ENCODE data around the gene TAF5L. TPM values are rescaled to one million over a fixed set of nuclear protein-coding genes. Genes with fewer than 3 reads are reported as not detected.

TAF5L gene
- total and polyA plus RNA-seq, 2 experiments from 2014 or later, result 5.4 to 13.0 TPM

GRCh38 chr1:229672246-229672645 is 46.3 kb upstream of the TAF5L start:
- Histone ChIP-seq H4K20me1 (ENCODE audit: insufficient read depth, poor library complexity, severe bottlenecking) (no peaks in the 10 kb centered on the region), H2AFZ (no peak overlapping the region), H3K4me2 (no peak overlapping the region), H3K27me3 (no peaks in the 10 kb centered on the region), H3K36me3 (replicated peaks; ENCODE audit: insufficient read depth, low read depth) (no peaks in the 10 kb centered on the region), H3K9me2 (replicated peaks; ENCODE audit: insufficient read depth) (no peaks in the 10 kb centered on the region), H3K4me1 (ENCODE audit: insufficient read depth) (no peaks in the 10 kb centered on the region), H3K27ac (no peak overlapping the region), H3K9me3 (ENCODE audit: low read depth) (no peaks in the 10 kb centered on the region), H3K79me2 (no peaks in the 10 kb centered on the region), H3K4me3 (no peak overlapping the region)
- 92% methylated on average over 2 of the region's 2 CpGs for WGBS (ENCODE audit: low lambda C conversion rate, missing lambda C conversion rate)
- TF ChIP-seq EZH2phosphoT487 (IDR thresholded peaks at IDR 0.05; ENCODE audit: low read depth, severe bottlenecking, unreplicated experiment) (no peak), EZH2 (IDR thresholded peaks at IDR 0.05; ENCODE audit: borderline replicate concordance) (no peak)
- TF ChIP-seq, protein P1, sequence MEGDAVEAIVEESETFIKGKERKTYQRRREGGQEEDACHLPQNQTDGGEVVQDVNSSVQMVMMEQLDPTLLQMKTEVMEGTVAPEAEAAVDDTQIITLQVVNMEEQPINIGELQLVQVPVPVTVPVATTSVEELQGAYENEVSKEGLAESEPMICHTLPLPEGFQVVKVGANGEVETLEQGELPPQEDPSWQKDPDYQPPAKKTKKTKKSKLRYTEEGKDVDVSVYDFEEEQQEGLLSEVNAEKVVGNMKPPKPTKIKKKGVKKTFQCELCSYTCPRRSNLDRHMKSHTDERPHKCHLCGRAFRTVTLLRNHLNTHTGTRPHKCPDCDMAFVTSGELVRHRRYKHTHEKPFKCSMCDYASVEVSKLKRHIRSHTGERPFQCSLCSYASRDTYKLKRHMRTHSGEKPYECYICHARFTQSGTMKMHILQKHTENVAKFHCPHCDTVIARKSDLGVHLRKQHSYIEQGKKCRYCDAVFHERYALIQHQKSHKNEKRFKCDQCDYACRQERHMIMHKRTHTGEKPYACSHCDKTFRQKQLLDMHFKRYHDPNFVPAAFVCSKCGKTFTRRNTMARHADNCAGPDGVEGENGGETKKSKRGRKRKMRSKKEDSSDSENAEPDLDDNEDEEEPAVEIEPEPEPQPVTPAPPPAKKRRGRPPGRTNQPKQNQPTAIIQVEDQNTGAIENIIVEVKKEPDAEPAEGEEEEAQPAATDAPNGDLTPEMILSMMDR (IDR thresholded peaks at IDR 0.05; ENCODE audit: poor library complexity), result no peak
- DNase-seq (ENCODE audit: low spot score), result no peak

DNA sequence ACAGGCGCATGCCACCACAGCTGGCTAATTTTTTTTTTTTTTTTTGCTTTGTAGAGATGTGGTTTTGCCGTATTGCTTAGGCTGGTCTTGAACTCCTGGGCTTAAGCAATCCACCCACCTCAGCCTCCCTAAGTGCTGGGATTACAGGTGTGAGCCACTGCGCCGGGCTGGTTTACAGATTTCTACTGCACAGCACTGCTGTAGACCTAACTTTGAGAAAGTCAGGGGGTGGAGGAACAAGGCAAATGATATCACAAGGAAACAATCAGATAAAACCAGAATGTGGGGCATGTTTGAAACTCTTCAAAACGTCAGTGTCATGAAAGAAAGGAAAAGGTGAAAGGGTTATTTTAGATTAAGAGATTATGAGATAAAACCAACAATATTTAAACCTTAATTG is 45.4 kb upstream of the TAF5L start:
- no peak for DNase-seq (ENCODE audit: low spot score)
- no peak overlapping the region for H2AFZ ChIP-seq
- 75% methylated on average over 4 of the region's 5 CpGs for WGBS (ENCODE audit: low lambda C conversion rate, missing lambda C conversion rate)
- H3K36me3 ChIP-seq (replicated peaks; ENCODE audit: insufficient read depth, low read depth), result no peaks in the 10 kb centered on the region
- no peak overlapping the region for H3K4me3 ChIP-seq
- H3K27me3 ChIP-seq, result no peaks in the 10 kb centered on the region
- H4K20me1 ChIP-seq (ENCODE audit: insufficient read depth, poor library complexity, severe bottlenecking), result no peaks in the 10 kb centered on the region
- H3K27ac ChIP-seq, result no peak overlapping the region
- no peaks in the 10 kb centered on the region for H3K4me1 ChIP-seq (ENCODE audit: insufficient read depth)
- no peaks in the 10 kb centered on the region for H3K9me2 ChIP-seq (replicated peaks; ENCODE audit: insufficient read depth)
- H3K79me2 ChIP-seq, result no peaks in the 10 kb centered on the region
- TF ChIP-seq, protein P1 (IDR thresholded peaks at IDR 0.05; ENCODE audit: poor library complexity), result no peak
- TF ChIP-seq EZH2phosphoT487 (IDR thresholded peaks at IDR 0.05; ENCODE audit: low read depth, severe bottlenecking, unreplicated experiment), result no peak
- no peak for TF ChIP-seq EZH2 (IDR thresholded peaks at IDR 0.05; ENCODE audit: borderline replicate concordance)
- H3K4me2 ChIP-seq, result no peak overlapping the region
- no peaks in the 10 kb centered on the region for H3K9me3 ChIP-seq (ENCODE audit: low read depth)

- TF ChIP-seq, protein P1 (IDR thresholded peaks at IDR 0.05; ENCODE audit: poor library complexity), result no peak
- TF ChIP-seq EZH2 (IDR thresholded peaks at IDR 0.05; ENCODE audit: borderline replicate concordance) (no peak), EZH2phosphoT487 (IDR thresholded peaks at IDR 0.05; ENCODE audit: low read depth, severe bottlenecking, unreplicated experiment) (no peak)
- H3K36me3 ChIP-seq (replicated peaks; ENCODE audit: insufficient read depth, low read depth), result no peaks in the 10 kb centered on the region
- 94% methylated on average over 4 of the region's 4 CpGs for WGBS (ENCODE audit: low lambda C conversion rate, missing lambda C conversion rate)
These were observed 43.4 kb upstream of the TAF5L start for GRCh38 chr1:229669333-229669732.

GRCh38 chr1:229666585-229666984 is 40.7 kb upstream of the TAF5L start:
- DNase-seq (ENCODE audit: low spot score), result no peak
- H3K27me3 ChIP-seq, result no peaks in the 10 kb centered on the region
- no peaks in the 10 kb centered on the region for H3K9me2 ChIP-seq (replicated peaks; ENCODE audit: insufficient read depth)
- no peak overlapping the region for H3K4me2 ChIP-seq
- H3K27ac ChIP-seq, result no peak overlapping the region
- no peaks in the 10 kb centered on the region for H3K4me1 ChIP-seq (ENCODE audit: insufficient read depth)
- H3K79me2 ChIP-seq, result no peaks in the 10 kb centered on the region
- no peaks in the 10 kb centered on the region for H3K9me3 ChIP-seq (ENCODE audit: low read depth)
- TF ChIP-seq, protein P1 (IDR thresholded peaks at IDR 0.05; ENCODE audit: poor library complexity), result no peak
- no peak for TF ChIP-seq EZH2phosphoT487 (IDR thresholded peaks at IDR 0.05; ENCODE audit: low read depth, severe bottlenecking, unreplicated experiment)
- TF ChIP-seq EZH2 (IDR thresholded peaks at IDR 0.05; ENCODE audit: borderline replicate concordance), result no peak
- H3K4me3 ChIP-seq, result no peak overlapping the region
- H3K36me3 ChIP-seq (replicated peaks; ENCODE audit: insufficient read depth, low read depth), result no peaks in the 10 kb centered on the region
- H4K20me1 ChIP-seq (ENCODE audit: insufficient read depth, poor library complexity, severe bottlenecking), result no peaks in the 10 kb centered on the region
- H2AFZ ChIP-seq, result no peak overlapping the region
- WGBS (ENCODE audit: low lambda C conversion rate, missing lambda C conversion rate), result 77% methylated on average over 4 of the region's 4 CpGs

More at GRCh38 chr1:229669333-229669732, 43.4 kb upstream of the TAF5L start:
- no peaks in the 10 kb centered on the region for H3K27me3 ChIP-seq
- no peak for DNase-seq (ENCODE audit: low spot score)
- H3K4me3 ChIP-seq, result no peak overlapping the region
- no peak overlapping the region for H3K27ac ChIP-seq
- no peaks in the 10 kb centered on the region for H3K9me3 ChIP-seq (ENCODE audit: low read depth)
- no peaks in the 10 kb centered on the region for H4K20me1 ChIP-seq (ENCODE audit: insufficient read depth, poor library complexity, severe bottlenecking)
- H2AFZ ChIP-seq, result no peak overlapping the region
- H3K4me1 ChIP-seq (ENCODE audit: insufficient read depth), result no peaks in the 10 kb centered on the region
- H3K79me2 ChIP-seq, result no peaks in the 10 kb centered on the region
- no peaks in the 10 kb centered on the region for H3K9me2 ChIP-seq (replicated peaks; ENCODE audit: insufficient read depth)
- H3K4me2 ChIP-seq, result no peak overlapping the region

All from hepatocyte (in vitro differentiated cells).